BLaER1 treated with 17β-estradiol and CSF1 and Interleukin-3, amounts not matched to agents 10 nM and 100 nM (cell line): Measurements from ENCODE around the gene ITM2C.

Experiments
- H3K27ac ChIP-seq, 11 experiments: shearing (Covaris generic); formaldehyde crosslinking; 2 replicates each; pipeline ENCODE4 v1.8.1; 2022
- H3K27me3 ChIP-seq, 11 experiments: shearing (Covaris generic); formaldehyde crosslinking; 2 replicates each; pipeline ENCODE4 v1.8.1; 2022
- H3K36me3 ChIP-seq, 11 experiments: shearing (Covaris generic); formaldehyde crosslinking; 2 replicates each; pipeline ENCODE4 v1.8.1; 2022
- H3K4me1 ChIP-seq, 10 experiments: shearing (Covaris generic); formaldehyde crosslinking; 2 replicates each; pipeline ENCODE4 v1.8.1; 2022
- H3K4me2 ChIP-seq, 11 experiments: shearing (Covaris generic); formaldehyde crosslinking; 2 replicates each; pipeline ENCODE4 v1.8.1; 2022
- H3K4me3 ChIP-seq, 10 experiments: shearing (Covaris generic); formaldehyde crosslinking; 2 replicates each; pipeline ENCODE4 v1.8.1; 2022
- H3K9ac ChIP-seq, 11 experiments: shearing (Covaris generic); formaldehyde crosslinking; 2 replicates each; pipeline ENCODE4 v1.8.1; 2022
- H3K9me3 ChIP-seq, 11 experiments: shearing (Covaris generic); formaldehyde crosslinking; replicated peaks in 1 of 11; 2 replicates each; pipeline ENCODE4 v1.8.1; 2022
- H4K20me1 ChIP-seq, 11 experiments: shearing (Covaris generic); formaldehyde crosslinking; 2 replicates each; pipeline ENCODE4 v1.8.1; 2022
- Cebpa-rat ChIP-seq, 11 experiments: shearing (Covaris generic); IDR thresholded peaks; 2 replicates each; pipeline ENCODE4 v1.8.1; 2022

ITM2C gene

GRCh38 chr2:230878599-230879188, 14.0 kb downstream of the ITM2C start:
- Histone ChIP-seq H3K4me3 (peak overlapping the region in 1 of 10 experiments; percentile 10; a peak in 1 of 20 replicates), H3K9ac (peak overlapping the region in 8 of 11 experiments; percentile 31 to 68 (median 57); a peak in 17 of 22 replicates), H3K27ac (peak overlapping the region in 8 of 11 experiments; percentile 50 to 73 (median 68); a peak in 16 of 22 replicates), H3K9me3 (no peaks in the 10 kb centered on the region), H3K27me3 (no peaks in the 10 kb centered on the region), H3K4me1 (peaks cover 34 to 69% (median 57%) of the 10 kb centered on the region in 10 experiments), H3K4me2 (peak overlapping the region; percentile 24 to 85 (median 72)), H4K20me1 (peaks cover 6 to 50% (median 15%) of the 10 kb centered on the region in 11 experiments; a peak in 17 of 22 replicates), H3K36me3 (peaks cover 37 to 61% (median 49%) of the 10 kb centered on the region in 11 experiments)
- TF ChIP-seq Cebpa-rat (IDR thresholded peaks at IDR 0.05): no peak

- Histone ChIP-seq H3K27ac (peak overlapping the region in 2 of 11 experiments; percentile 67 to 71; a peak in 2 of 22 replicates), H3K4me1 (peaks cover 28 to 62% (median 51%) of the 10 kb centered on the region in 10 experiments), H3K4me2 (peak overlapping the region in 7 of 11 experiments; percentile 66 to 85 (median 77); a peak in 10 of 22 replicates), H4K20me1 (peaks cover 0 to 43% (median 8%) of the 10 kb centered on the region in 11 experiments; a peak in 15 of 22 replicates), H3K9ac (peak overlapping the region in 1 of 11 experiments; percentile 59; a peak in 1 of 22 replicates), H3K27me3 (no peaks in the 10 kb centered on the region), H3K4me3 (no peak overlapping the region), H3K36me3 (peaks cover 37 to 60% (median 49%) of the 10 kb centered on the region in 11 experiments), H3K9me3 (no peaks in the 10 kb centered on the region)
- TF ChIP-seq Cebpa-rat (IDR thresholded peaks at IDR 0.05): no peak
These were observed 14.6 kb downstream of the ITM2C start for GRCh38 chr2:230879271-230879882.

- no peak for TF ChIP-seq Cebpa-rat (IDR thresholded peaks at IDR 0.05)
- H3K4me2 ChIP-seq: no peak overlapping the region
- H3K9me3 ChIP-seq: no peaks in the 10 kb centered on the region
- H3K36me3 ChIP-seq: peaks cover 37 to 55% (median 44%) of the 10 kb centered on the region in 11 experiments
- H4K20me1 ChIP-seq: peaks cover 0 to 38% (median 5%) of the 10 kb centered on the region in 11 experiments; a peak in 12 of 22 replicates
- H3K27ac ChIP-seq: no peak overlapping the region
- no peaks in the 10 kb centered on the region for H3K27me3 ChIP-seq
- H3K4me3 ChIP-seq: no peak overlapping the region
- H3K9ac ChIP-seq: no peak overlapping the region
- peaks cover 23 to 57% (median 45%) of the 10 kb centered on the region in 10 experiments for H3K4me1 ChIP-seq
These were observed 15.1 kb downstream of the ITM2C start for GRCh38 chr2:230879891-230880290.

GRCh38 chr2:230881840-230882239, 17.1 kb downstream of the ITM2C start:
- Histone ChIP-seq H3K4me1 (peaks cover 31 to 52% (median 41%) of the 10 kb centered on the region in 10 experiments), H3K4me2 (peak overlapping the region in 1 of 11 experiments; percentile 25; a peak in 3 of 22 replicates), H3K9me3 (no peaks in the 10 kb centered on the region), H3K27ac (no peak overlapping the region), H3K27me3 (no peaks in the 10 kb centered on the region), H3K36me3 (peaks cover 25 to 36% (median 28%) of the 10 kb centered on the region in 11 experiments), H3K4me3 (no peak overlapping the region), H3K9ac (no peak overlapping the region), H4K20me1 (peaks cover 0 to 20% (median 0%) of the 10 kb centered on the region in 11 experiments; a peak in 8 of 22 replicates)
- TF ChIP-seq Cebpa-rat (IDR thresholded peaks at IDR 0.05): no peak

GRCh38 chr2:230885463-230886130, 20.9 kb downstream of the ITM2C start:
- no peak for TF ChIP-seq Cebpa-rat (IDR thresholded peaks at IDR 0.05)
- peaks cover 10 to 23% (median 14%) of the 10 kb centered on the region in 10 experiments for H3K4me1 ChIP-seq
- H4K20me1 ChIP-seq: no peaks in the 10 kb centered on the region
- H3K9ac ChIP-seq: no peak overlapping the region
- H3K4me3 ChIP-seq: no peak overlapping the region
- no peaks in the 10 kb centered on the region for H3K27me3 ChIP-seq
- peak overlapping the region; percentile 12 to 61 (median 48); a peak in 20 of 22 replicates for H3K4me2 ChIP-seq
- H3K9me3 ChIP-seq: peaks cover 0 to 14% (median 0%) of the 10 kb centered on the region in 11 experiments; a peak in 6 of 22 replicates
- peaks cover 0 to 7% (median 0%) of the 10 kb centered on the region in 11 experiments; a peak in 2 of 22 replicates for H3K36me3 ChIP-seq
- no peak overlapping the region; a peak in 1 of 22 replicates for H3K27ac ChIP-seq

- TF ChIP-seq Cebpa-rat (IDR thresholded peaks at IDR 0.05): no peak
- Histone ChIP-seq H3K36me3 (0 out of 22 replicates have a peak, but pooled peaks cover 0 to under 1% (median 0%) of the 10 kb centered on the region in 11 experiments), H4K20me1 (no peaks in the 10 kb centered on the region), H3K9ac (no peak overlapping the region), H3K27ac (no peak overlapping the region; a peak in 1 of 22 replicates), H3K4me3 (no peak overlapping the region), H3K4me1 (peaks cover 13 to 29% (median 19%) of the 10 kb centered on the region in 10 experiments), H3K9me3 (peaks cover 0 to 14% (median 0%) of the 10 kb centered on the region in 11 experiments; a peak in 6 of 22 replicates), H3K4me2 (peak overlapping the region; percentile 12 to 61 (median 48); a peak in 21 of 22 replicates), H3K27me3 (no peaks in the 10 kb centered on the region)
These were observed 21.5 kb downstream of the ITM2C start for GRCh38 chr2:230886206-230886605.

GRCh38 chr2:230886671-230887071, 21.9 kb downstream of the ITM2C start:
- H3K36me3 ChIP-seq: no peaks in the 10 kb centered on the region
- H3K9ac ChIP-seq: no peak overlapping the region
- peak overlapping the region in 5 of 11 experiments; percentile 35 to 61 (median 52); a peak in 4 of 22 replicates for H3K4me2 ChIP-seq

GRCh38 chr2:230887342-230887741, 22.6 kb downstream of the ITM2C start:
- Histone ChIP-seq H3K27me3 (no peaks in the 10 kb centered on the region), H3K36me3 (no peaks in the 10 kb centered on the region)
- TF ChIP-seq Cebpa-rat (IDR thresholded peaks at IDR 0.05): no peak

More at GRCh38 chr2:230886671-230887071, 21.9 kb downstream of the ITM2C start:
- TF ChIP-seq Cebpa-rat (IDR thresholded peaks at IDR 0.05): no peak
- H3K27me3 ChIP-seq: no peaks in the 10 kb centered on the region
- no peak overlapping the region for H3K4me3 ChIP-seq
- H3K9me3 ChIP-seq: peaks cover 0 to 14% (median 0%) of the 10 kb centered on the region in 11 experiments; a peak in 6 of 22 replicates
- H4K20me1 ChIP-seq: no peaks in the 10 kb centered on the region
- H3K27ac ChIP-seq: no peak overlapping the region
- peaks cover 18 to 31% (median 24%) of the 10 kb centered on the region in 10 experiments for H3K4me1 ChIP-seq

More at GRCh38 chr2:230887342-230887741, 22.6 kb downstream of the ITM2C start:
- H3K4me3 ChIP-seq: no peak overlapping the region
- no peak overlapping the region for H3K4me2 ChIP-seq
- H3K4me1 ChIP-seq: peaks cover 19 to 29% (median 26%) of the 10 kb centered on the region in 10 experiments
- no peak overlapping the region for H3K9ac ChIP-seq
- H4K20me1 ChIP-seq: no peaks in the 10 kb centered on the region
- H3K27ac ChIP-seq: no peak overlapping the region
- peaks cover 0 to 14% (median 0%) of the 10 kb centered on the region in 11 experiments; a peak in 6 of 22 replicates for H3K9me3 ChIP-seq
